ENCODE data around the gene MAP3K2. TPM values are rescaled to one million over a fixed set of nuclear protein-coding genes. Genes with fewer than 3 reads are reported as not detected.

The MAP3K2 gene
- total RNA-seq, 4 donors from 2014 or later = 38.8 to 70.2 (median 52.0) TPM

- no peak for TF ChIP-seq CTCF (IDR thresholded peaks at IDR 0.05)
- TF ChIP-seq POLR2A (IDR thresholded peaks at IDR 0.05) = no peak
Measured at GRCh38 chr2:127361929-127362885, 25.6 kb downstream of the MAP3K2 start.

GRCh38 chr2:127360242-127360641, 27.5 kb downstream of the MAP3K2 start:
- no peaks in the 10 kb centered on the region for H3K36me3 ChIP-seq
- no peak overlapping the region for H3K27ac ChIP-seq
- no peak for TF ChIP-seq POLR2A (IDR thresholded peaks at IDR 0.05)
- no peaks in the 10 kb centered on the region for H3K4me1 ChIP-seq
- H3K27me3 ChIP-seq = no peaks in the 10 kb centered on the region
- no peak overlapping the region for H3K4me3 ChIP-seq
- DNase-seq = no peak
- no peaks in the 10 kb centered on the region for H3K9me3 ChIP-seq

More at GRCh38 chr2:127361929-127362885, 25.6 kb downstream of the MAP3K2 start:
- Histone ChIP-seq H3K27me3 (no peaks in the 10 kb centered on the region), H3K27ac (no peak overlapping the region), H3K4me3 (no peak overlapping the region), H3K4me1 (no peaks in the 10 kb centered on the region), H3K36me3 (no peaks in the 10 kb centered on the region), H3K9me3 (no peaks in the 10 kb centered on the region)
- DNase-seq = no peak

GRCh38 chr2:127359520-127359919, 28.3 kb downstream of the MAP3K2 start:
- Histone ChIP-seq H3K9me3 (no peaks in the 10 kb centered on the region), H3K36me3 (no peaks in the 10 kb centered on the region), H3K27ac (no peak overlapping the region), H3K4me3 (no peak overlapping the region), H3K27me3 (no peaks in the 10 kb centered on the region), H3K4me1 (no peaks in the 10 kb centered on the region)
- DNase-seq = no peak
- TF ChIP-seq CTCF (IDR thresholded peaks at IDR 0.05) (no peak), POLR2A (IDR thresholded peaks at IDR 0.05) (no peak)

GRCh38 chr2:127358971-127359370, 28.8 kb downstream of the MAP3K2 start:
- Histone ChIP-seq H3K27me3 (no peaks in the 10 kb centered on the region), H3K36me3 (no peaks in the 10 kb centered on the region), H3K9me3 (no peaks in the 10 kb centered on the region), H3K4me1 (no peaks in the 10 kb centered on the region), H3K27ac (no peak overlapping the region), H3K4me3 (no peak overlapping the region)
- TF ChIP-seq CTCF (IDR thresholded peaks at IDR 0.05) (no peak), POLR2A (IDR thresholded peaks at IDR 0.05) (no peak)
- DNase-seq = no peak

GRCh38 chr2:127358044-127358443, 29.7 kb downstream of the MAP3K2 start:
- DNase-seq = no peak
- H3K27ac ChIP-seq = no peak overlapping the region
- H3K9me3 ChIP-seq = no peaks in the 10 kb centered on the region
- no peak overlapping the region for H3K4me3 ChIP-seq
- no peaks in the 10 kb centered on the region for H3K4me1 ChIP-seq
- TF ChIP-seq POLR2A (IDR thresholded peaks at IDR 0.05) (no peak), CTCF (IDR thresholded peaks at IDR 0.05) (no peak)
- no peaks in the 10 kb centered on the region for H3K27me3 ChIP-seq
- no peaks in the 10 kb centered on the region for H3K36me3 ChIP-seq

GRCh38 chr2:127357591-127357990, 30.2 kb downstream of the MAP3K2 start:
- Histone ChIP-seq H3K4me1 (no peaks in the 10 kb centered on the region), H3K27ac (no peak overlapping the region), H3K36me3 (no peaks in the 10 kb centered on the region), H3K9me3 (no peaks in the 10 kb centered on the region), H3K4me3 (no peak overlapping the region), H3K27me3 (no peaks in the 10 kb centered on the region)
- TF ChIP-seq CTCF (IDR thresholded peaks at IDR 0.05) (no peak), POLR2A (IDR thresholded peaks at IDR 0.05) (no peak)
- DNase-seq = no peak
